ENCODE data around the gene KIAA0586.
"Not testable (repeated sequence)": the region's sequence is repeated elsewhere in the genome, so short reads cannot be mapped to it uniquely, and the experiment has no call there.

Gene KIAA0586

DNA sequence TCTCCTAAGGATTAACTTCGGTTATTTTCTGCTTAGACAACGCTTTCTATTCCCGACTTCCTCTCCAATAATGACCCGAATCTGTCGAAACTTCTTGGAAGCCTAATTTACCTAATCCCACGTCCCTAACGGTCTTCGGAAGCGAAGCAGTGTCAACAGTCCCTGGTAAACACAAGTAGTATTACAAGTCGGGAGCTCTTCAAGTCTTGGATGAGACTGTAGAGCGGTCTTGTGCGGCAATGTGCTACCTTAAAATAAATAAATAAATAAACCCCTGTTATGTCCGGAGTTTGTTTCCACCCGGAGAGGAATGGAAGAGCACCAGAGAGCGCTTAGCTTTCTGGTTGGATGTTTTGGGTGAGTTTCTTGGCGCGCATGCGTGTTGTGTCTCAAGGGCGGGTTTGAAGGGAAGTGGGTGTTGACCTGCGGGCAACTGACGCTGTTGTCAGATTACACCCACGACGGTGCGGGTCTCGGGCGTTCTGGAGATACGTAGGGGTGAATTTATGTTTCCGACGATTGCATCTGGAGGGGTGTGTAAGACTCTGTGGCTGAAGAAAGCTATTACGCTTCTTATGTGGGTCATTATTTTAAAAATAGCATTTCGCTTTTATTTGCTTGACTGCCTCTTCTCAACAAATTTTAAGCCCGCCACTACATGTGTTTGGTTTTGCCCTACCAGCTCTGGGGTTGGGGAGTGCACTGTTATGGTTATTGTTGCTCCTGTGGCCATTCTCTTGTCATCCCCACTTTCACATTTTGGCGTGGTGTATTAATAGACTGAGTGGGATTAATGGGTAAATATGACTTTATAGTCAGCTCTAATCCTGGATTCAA lies at the start of gene KIAA0586, which contains the start of gene TIMM9:
TSS of gene KIAA0586 (plus strand) at position 439 of the 837 bp plus-strand sequence. CDS start 546 bp downstream, outside the sequence.
TSS of gene TIMM9 (minus strand) at position 251 of the 837 bp plus-strand sequence. CDS start 15,586 bp downstream, outside the sequence.
- DNase-seq: peak; percentile 47

DNA sequence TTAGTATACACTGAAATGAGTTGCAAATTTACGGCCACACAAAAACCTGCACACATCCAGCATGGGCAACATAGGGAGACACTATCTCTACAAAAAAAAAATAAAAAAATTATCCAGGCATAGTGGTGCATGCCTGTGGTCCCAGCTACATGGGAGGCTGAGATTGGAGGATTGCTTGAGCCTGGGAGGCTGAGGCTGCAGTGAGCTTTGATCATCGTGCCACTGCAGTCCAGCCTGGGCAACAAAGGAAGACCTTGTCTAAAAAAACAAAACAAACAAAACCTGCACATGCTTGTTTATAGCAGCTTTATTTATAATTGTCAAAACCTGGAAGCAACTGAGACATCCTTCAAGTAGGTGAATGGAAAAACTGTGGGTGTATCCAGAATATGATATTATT lies 36.7 kb upstream of the KIAA0586 start:
- no peak for DNase-seq

DNA sequence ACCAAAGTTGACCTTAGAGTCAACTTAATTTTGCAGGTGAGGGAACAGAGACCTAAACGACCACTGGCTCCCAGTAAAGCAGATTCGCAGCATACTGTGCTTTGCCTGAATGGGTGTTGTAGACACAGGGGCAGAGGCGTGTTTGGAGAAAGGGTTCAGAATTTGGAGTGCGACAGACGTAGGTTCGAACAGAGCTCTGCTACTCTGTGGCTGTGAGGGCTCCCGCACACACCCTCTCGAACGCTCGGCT lies 32.0 kb upstream of the KIAA0586 start:
- no peak for DNase-seq

DNA sequence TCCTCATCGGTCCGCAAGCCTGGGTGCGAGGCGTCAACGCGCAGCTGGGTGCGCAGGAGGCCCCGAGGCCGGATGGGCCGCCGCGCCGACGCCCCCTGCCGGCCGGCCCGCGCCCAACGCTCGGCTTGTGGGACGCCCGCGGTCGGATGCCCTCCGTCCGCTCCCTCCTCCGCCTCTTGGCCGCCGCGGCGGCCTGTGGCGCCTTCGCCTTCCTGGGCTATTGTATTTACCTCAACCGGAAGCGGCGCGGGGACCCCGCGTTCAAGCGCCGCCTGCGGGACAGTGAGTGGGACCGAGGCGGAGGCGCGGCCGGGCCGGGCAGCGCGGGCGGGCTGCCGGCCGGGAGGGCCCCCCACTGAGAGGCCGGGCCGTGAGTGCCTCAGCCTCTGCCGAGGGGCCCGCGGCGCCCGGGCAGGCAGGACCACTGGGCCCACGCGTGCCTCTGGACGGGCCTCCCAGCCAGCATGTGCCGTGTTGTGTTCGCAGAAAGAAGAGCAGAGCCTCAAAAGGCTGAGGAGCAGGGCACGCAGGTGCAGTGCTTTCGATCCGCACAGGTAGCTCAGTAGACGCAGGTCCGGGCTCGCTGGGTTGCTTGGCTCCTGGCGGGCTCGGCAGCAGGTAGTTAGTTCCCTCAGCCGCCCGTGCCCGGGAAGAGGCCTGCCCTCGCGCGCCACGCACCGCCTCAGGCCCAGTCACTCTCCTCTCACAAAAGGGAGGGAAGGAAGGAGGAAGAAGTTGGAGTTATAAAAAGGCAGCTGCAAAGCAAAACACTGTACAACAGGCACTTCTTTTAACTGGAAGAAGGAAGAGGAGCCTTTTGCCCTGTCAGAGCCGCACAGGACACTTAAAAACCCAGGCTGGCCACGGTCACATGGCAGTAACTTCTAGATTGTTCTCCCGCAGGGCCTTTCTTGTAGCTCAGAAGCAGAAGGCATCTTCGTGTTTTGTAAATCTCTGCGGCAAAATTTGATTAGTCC lies 31.4 kb upstream of the KIAA0586 start, which contains the start of gene TOMM20L:
TSS of gene TOMM20L (plus strand) at position 119 of the 977 bp plus-strand sequence. CDS start at position 147, 28 bp downstream.
- DNase-seq: no peak

DNA sequence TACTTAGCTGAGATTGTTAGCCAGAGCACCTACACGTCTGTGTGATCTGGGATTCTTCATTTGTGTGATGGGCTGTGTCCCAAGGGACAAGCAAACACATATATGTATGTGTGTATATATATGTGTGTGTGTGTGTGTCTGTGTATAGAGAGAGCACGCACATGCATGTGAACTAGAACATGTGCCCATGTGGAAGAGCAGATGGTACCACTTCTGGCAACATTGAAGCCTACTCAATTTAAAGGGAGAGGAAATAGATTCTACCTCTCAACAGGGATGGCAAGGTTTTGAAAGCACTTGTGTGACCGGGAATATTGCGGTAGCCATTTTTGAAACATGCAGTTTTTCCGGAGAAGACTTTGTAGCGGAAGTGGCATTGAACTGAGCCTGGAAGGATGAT lies 30.4 kb upstream of the KIAA0586 start:
- DNase-seq: no peak

DNA sequence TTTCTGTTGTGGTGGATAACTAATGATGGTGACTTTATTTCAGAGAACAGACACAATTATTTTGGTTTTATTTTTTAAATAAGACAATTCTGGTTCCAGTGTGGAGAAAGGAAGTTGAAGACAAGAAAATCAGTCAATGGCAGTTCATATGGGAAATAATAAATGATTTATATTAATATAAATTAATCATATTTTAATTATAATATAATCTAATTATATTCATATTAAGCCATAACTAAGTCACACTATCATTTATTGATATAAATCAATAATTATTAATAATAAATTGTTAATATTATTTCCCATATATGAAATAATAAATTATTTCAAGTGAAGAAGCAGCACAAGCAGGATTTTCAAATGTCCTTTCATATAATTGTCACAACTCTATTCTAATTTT lies 29.0 kb upstream of the KIAA0586 start:
- no peak for DNase-seq

DNA sequence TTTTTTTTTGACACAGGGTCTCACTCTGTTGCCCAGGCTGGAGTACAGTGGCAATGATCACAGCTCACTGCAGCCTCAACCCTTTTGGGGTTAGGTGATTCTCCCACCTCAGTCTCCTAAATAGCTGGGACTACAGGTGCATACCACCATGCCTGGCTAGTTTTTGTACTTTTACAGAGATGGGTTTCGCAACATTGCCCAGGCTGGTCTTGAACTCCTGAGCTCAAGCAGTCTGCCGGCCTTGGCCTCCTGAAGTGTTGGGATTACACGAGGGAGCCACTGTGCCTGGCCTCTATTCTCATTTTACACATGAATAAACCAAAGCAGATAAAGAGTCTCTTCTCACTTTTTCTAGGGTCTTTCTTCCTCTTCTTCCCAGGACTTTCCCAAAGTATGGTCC lies 28.6 kb upstream of the KIAA0586 start:
- no peak for DNase-seq

DNA sequence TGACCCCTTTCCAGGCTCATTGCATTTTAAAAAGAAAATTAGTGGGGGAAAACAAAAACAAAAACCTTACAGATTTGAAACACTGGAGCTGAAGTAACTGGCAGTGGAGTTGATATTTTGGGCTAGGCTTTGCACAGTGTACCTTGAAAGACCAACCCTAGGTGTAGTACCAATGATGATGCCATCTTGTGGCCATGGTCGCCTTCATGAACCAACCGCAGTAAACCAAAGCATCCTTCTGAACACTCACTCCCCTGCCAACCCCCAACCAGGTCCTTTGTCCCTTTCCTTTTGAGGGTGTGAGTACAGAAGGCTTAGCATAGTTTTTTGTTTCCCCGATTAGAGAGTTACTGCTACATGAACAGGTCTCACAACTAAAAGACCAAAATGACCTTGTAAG lies 25.9 kb upstream of the KIAA0586 start:
- no peak for DNase-seq

DNA sequence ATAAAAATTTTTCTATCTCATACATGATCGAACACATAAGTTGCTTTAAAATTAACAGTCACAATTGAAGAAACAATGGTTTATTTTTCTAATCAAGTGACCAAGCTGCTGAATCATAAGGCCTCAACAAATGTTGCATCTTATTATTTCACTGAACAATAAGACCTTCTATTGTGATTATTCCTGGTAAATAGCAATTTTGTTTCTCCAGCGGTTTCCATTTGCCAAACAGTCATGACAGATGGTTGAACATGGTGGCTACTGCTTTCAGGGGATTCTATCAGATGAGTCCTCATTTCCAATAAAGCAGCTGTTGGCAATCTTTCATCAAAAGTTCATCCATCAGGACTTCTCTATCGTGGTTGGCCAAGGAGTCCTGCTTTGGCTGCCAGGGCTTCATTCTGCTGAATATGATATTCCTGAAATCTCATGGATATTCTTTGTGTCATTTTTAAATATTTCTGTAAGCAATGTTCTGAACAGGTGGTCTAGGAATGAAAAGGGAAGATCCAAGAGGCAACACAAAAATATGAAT lies 18.8 kb upstream of the KIAA0586 start:
- no peak for DNase-seq

DNA sequence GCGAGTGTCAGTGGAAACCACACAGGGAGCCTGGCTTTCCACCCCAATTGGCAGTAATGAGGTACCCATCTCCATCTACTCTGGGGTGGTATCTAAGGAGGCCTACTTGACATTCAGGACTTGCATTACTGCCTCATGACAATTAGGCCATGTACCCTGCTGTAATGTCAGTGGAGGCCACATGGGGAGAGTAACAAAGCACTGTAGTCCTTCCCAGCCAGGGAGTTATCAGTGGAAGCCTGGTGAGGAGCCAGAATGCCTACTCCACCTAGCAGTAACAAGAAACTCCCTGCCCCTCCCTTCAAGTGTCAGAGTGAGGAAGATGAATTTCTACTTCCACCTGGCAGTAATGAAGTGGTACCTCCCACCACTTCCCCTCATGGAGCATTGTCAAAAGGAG lies 12.7 kb upstream of the KIAA0586 start:
- no peak for DNase-seq

DNA sequence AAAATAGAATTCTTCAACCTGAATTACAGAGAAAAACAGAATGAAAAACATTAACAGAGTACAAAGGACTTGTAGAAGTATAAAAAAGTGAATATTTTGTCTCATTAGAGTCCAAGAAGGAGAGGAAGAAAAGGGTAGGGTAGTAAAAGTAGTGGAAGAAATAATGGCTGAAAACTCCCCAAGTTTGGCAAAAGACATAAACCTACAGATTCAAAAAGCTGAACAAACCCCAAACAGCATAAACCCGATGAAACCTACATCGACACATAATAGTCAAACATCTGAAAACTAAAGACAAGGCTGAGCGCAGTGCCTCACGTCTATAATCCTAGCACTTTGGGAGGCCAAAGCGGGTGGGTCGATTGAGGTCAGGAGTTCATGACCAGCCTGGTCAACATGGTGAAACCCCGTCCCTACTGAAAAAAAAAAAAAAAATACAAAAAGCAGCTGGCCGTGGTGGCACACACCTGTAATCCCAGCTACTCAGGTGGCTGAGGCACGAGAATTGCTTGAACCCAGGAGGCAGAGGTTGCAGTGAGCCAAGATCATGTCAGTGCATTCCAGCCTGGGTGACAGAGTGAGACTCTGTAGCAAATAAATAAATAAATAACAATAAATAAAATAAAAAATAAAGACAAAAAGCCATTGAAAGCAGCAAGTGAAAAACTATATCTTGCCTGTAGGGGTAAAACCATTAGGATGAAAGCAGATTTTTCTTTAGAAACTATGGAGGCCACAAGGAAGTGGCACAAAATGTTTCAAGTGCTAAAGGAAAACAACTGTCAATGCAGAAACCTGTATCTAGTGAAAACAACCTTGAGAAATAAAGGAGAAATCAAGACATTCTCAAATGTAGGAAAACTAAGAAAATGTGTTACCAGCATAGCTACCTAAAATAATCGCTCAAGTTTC lies 11.6 kb upstream of the KIAA0586 start:
- DNase-seq: no peak

DNA sequence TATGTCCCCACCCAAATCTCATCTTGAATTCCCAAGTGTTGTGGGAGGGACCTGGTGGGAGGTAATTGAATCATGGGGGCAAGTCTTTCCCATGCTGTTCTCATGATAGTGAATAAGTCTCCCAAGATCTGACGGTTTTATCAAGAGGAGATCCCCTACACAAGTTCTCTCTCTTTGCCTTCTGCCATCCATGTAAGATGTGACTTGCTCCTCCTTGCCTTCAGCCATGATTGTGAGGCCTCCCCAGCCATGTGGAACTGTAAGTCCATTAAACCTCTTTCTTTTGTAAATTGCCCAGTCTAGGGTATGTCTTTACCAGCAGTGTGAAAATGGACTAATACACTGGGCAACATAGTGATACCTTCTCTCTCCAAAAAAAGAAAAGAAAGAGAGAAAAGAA lies 10.6 kb upstream of the KIAA0586 start:
- not testable (repeated sequence) for DNase-seq

DNA sequence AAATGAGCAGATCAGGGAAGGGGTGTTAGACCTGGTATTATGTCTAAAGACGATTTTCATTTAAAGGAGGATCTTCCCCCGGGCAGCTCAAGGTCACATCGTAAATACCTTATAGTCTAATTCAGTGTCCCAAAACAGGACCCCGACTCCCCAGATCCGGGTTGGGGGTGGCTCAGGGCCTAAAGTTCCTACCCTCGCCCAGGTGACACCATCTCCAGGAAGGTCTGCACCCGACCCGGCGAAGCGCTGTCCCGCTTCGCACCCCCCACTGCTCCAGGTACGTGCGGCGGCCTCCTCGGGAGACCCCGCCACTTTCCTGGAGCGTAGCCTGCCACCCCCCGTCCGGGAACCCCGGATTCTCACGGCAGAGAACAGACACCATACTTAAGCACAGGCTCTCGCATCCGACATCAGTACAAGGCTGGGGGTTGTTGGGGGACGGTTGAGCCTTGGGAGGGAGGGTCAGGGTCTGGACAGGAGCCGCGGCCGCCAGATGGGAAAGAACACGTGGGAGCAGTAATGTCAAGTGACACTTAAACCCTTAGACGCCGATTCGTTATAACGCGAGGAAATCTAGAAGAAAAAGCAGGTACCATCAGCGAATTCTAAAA lies 744 bp upstream of the KIAA0586 start:
- no peak for DNase-seq

DNA sequence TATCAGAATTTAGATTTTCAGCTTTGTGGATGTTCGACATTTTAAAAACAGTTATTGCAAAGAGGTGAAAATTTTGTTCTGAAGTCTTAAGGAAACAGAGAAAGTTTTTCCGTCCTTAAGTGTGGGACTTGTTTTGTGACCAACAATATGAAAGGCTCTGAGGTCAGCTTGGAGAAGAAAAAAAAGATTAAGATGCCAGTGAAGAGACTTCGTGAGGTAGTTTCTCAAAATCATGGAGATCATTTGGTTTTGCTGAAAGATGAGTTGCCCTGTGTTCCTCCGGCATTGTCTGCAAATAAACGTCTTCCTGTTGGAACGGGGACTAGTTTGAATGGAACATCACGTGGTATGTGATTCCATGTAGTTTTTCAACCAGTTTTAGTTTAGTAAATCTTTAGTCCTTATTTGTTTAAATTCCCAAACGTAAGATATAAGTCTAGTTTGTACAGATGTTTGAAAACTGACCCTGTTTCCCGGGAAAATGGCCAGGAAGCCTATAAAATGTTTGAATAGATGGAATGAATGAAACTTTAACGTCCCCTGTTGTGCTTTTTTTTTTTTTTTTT lies 682 bp downstream of the KIAA0586 start:
- DNase-seq: no peak

DNA sequence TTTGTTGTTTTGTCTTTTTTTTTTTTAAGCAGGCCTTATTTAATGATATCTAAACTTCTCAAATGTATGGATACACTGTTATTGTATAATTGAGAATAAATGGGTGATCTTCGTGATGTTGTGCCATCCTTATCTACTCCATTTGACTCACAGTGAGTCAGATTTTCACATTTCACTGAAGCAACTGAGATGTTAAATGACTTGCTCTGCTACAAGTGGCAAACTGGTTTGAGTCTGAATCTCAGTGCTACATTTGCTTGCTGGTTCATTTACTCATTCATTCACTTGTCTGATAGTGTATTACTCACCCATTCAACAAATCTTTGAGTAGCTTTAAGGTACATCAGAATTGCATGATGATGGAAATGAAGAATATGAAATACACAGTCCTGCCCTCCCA lies 2.6 kb downstream of the KIAA0586 start:
- DNase-seq: no peak

DNA sequence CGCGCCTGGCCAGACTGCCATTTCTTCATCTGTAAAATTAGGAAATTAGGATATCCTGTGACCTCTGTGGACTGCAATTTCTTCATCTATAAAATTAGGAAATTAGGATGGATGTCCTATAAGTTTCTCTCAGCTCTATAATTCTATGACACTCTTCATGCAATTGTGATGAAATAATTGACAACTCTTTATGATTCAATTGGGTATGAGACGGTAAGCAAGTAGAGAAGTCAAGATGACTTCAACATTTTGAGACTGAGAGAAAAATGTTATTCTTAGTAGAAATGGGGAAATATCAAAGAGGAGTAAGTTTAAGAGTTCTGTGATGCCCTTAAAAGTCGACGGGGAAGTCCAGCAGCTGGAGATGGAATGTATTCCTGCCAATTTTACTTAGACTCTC lies 12.0 kb downstream of the KIAA0586 start:
- DNase-seq: no peak

DNA sequence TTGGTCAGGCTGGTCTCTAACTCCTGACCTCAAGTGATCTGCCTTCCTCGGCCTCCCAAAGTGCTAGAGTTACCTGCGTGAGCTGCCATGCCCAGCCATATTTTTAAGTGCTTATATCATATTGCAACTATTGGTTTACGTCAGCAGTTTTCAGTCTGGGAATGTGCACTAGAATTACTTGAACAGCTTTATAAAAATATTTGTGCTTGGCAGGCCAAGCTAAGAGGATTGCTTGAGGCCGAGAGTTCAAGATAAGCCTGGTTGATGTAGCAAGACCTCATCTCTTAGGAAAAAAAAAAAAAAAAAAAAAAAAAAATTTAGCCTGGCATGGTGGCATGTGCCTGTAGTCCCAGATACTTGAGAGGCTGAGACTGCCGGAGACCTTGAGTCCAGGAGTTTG lies 17.1 kb downstream of the KIAA0586 start:
- no peak for DNase-seq

DNA sequence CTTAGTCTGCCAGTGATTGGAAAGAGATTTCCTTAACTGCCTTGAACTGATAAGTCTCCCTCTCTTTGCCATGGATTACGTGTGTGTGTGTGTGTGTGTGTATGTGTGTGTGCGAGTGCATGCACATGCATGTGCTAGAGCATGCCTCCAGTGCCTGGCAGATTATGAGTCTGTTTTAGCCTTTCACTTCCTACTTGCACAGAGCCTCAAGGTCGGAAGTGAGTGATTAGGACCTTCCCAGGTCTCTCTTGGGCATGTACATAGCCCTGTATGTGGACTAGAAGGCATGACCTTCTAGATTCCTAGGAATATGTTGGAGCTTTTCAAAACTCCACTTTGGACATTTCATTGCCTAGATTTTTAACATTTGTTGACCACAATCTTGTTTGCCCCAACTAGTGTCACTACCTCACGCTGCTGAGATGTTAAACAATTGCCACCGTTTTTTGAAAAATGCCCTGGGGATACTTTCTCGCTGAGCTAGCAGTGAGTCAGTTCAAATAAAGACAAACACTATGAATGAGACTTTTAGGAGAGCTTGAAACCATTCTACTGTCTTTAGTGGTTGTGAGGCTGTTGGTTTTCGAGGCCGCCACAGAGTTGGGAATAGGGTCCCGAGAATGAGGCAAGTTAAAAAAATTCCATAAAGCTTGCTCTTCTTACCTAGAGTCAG lies 28.2 kb downstream of the KIAA0586 start:
- no peak for DNase-seq

DNA sequence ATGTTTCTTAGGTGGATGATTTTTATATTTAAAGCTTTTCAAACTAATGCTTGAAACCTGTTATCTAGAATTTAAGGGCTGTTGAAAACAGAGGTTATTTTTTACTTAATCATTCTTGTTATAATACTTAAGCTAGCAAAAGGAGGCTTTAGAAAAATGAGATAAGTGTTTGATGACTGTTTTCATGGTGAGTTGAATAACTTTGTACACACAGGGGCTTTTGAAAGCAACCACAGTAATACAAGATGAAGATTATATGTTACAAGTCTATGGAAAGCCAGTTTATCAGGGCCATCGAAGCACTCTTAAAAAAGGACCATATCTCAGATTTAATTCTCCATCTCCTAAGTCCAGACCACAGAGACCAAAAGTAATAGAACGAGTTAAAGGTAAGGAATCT lies 33.3 kb downstream of the KIAA0586 start:
- no peak for DNase-seq

DNA sequence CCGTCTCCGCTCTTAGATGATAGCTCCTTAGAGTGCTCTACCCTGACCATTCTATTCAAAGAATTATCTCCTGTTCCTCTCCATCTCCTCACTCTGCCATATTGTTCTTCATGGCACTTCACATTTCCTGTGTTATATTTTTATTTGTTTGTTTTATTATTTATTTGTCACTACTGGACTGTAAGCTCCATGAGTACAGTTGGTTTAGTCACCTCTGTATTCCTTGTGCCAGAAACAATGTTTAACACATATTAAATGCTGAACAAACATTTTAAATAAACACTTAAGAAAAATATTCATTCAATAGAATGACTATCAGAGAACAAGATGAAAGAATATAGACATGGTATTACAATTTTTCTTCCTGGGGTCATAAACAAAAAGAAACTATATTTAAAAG lies 35.6 kb downstream of the KIAA0586 start:
- DNase-seq: no peak

DNA sequence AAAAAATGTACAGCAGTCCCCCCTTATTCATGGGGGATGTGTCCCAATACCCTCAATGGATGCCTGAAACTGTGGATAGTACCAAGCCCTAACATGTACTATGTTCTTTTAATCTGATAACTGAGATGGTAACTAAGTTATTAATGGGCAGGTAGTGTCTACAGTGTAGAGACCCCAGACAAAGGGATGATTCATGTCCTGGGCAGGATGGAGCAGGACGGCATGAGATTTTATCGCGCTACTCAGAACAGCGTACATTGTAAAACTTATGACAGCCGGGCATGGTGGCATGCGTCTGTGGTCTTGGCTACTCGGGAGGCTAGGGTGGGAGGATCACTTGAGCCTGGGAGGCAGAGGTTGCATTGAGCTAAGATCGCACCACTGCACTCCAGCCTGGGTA lies 37.1 kb downstream of the KIAA0586 start:
- no peak for DNase-seq

Data from GOT3 (cell line).